Hematopoietic multipotent progenitor cell treated with erythropoietin and hydrocortisone succinate and interleukin-3 and kit ligand, for 17 days (in vitro differentiated cells): ENCODE results near the gene ACCSL.

ENCODE experiments used
- DNase-seq: peaks from one replicate; pipeline ENCODE4 v3.0.0-alpha.2; 2015; ENCODE audit warnings: low spot score

Gene ACCSL

DNA sequence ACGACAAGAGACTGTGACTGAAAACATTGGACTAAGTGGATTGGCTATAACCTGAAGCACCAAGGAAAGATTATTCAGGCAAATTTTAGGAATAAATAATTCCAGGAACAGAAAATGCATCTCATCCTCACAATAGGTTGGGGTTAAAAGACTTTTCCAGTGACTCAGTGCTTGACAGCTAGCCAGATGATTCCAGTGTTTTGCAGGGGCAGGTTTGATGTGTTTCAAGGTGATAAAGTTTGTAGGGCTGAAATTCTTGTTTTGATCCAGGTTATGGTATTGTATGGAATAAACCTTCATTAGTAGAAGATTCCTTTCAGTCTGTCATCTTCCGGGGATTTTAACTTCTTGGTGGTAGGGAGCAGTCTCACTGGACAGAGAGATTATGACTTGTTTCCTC is 50.0 kb downstream of the ACCSL start:
- no peak for DNase-seq

DNA sequence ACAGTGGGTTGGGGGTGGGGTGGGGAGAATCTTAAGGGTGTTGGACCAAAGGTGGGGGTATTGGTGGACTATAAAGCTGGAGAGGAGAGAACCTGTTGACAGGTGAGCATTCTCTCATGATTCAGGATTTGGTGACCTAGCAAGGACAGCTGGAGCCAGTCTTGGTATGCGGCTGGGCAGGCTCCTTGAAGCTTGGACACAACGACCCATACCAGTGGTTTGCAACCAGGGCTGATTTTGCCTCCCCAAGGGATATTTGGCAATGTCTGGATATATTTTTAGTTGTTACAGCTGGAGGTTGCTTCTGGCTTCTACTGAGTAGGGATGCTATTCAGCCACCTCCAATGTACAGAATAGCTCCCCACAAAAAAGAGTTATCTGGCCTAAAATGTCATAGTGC is 53.3 kb downstream of the ACCSL start:
- DNase-seq: no peak

DNA sequence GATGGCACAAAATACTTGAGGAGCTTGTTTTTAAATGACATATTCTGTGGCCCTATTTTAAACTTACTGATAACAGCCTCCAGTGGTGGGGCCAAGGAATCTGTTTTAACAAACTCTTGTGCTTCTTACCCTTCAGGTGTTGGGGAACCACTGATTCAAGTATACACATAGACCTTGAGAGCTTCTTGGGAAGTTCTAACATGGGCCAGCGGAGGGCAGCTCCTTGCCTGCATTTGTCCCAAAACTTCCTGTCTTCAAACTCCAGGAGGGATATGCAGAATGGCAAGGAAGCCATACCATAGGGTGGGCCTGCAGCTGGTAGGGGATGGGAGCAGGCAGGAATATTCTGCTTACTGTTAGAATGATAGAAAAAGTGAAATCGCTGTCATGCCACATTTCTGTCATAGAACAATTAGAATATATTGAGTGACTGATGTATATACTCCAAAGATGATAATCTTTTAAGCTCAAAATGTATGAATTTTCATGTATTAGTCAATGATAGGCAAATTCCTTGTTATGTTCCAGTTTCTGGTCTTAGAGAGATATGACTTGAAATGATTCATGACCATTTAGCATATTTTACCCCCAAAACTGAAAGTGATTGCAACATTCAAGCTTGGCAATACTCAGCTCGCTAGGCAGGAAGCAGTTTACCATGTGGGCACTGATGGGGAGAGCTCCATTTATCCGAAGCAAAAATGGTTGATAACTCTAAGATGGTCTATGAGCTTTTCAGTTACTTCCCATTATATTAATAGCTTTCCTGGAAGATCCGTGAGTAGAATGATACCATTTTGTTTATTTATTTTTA is 56.9 kb downstream of the ACCSL start:
- DNase-seq: no peak

DNA sequence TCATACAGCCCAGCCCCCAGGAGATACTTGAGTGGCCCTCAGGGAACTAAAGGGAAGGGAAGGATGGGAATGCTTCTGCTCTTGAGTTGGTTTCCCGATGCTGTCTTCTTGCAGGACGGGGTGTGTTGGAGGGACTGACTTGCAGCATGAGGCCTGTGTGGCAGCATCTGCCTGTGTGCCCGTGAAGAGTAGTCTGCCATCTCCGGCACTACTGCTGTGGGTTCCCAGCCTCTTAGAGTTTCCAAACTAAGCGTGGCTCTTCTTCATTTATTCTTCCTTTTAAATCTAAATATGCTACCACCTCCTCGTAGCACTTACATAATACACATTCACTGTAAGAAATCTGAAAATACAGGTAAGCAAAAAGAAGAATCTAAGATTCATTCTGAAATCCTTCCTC is 60.5 kb downstream of the ACCSL start:
- DNase-seq: no peak
